GM15510 (cell line): ENCODE data around the gene YIF1B.

ENCODE experiments used
- POLR2A ChIP-seq: IDR thresholded peaks from 3 replicates; pipeline ENCODE4 v1.6.1; 2011; ENCODE audit warnings: borderline replicate concordance; ENCODE audit not compliant: insufficient read length; ENCODE audit errors: extremely low read depth

Gene YIF1B

DNA sequence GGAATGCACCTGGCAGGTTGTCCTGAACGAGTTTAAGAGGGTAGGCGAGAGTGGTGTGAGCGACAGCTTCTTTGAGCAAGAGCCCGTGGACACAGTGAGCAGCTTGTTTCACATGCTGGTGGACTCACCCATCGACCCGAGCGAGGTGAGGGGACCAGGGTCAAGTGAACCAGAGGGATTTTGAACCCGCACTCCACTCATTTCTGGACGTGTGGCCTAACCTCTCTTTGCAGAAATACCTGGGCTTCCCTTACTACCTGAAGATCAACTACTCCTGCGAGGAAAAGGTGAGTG lies 21.6 kb upstream of the YIF1B start:
- no peak for TF ChIP-seq POLR2A

DNA sequence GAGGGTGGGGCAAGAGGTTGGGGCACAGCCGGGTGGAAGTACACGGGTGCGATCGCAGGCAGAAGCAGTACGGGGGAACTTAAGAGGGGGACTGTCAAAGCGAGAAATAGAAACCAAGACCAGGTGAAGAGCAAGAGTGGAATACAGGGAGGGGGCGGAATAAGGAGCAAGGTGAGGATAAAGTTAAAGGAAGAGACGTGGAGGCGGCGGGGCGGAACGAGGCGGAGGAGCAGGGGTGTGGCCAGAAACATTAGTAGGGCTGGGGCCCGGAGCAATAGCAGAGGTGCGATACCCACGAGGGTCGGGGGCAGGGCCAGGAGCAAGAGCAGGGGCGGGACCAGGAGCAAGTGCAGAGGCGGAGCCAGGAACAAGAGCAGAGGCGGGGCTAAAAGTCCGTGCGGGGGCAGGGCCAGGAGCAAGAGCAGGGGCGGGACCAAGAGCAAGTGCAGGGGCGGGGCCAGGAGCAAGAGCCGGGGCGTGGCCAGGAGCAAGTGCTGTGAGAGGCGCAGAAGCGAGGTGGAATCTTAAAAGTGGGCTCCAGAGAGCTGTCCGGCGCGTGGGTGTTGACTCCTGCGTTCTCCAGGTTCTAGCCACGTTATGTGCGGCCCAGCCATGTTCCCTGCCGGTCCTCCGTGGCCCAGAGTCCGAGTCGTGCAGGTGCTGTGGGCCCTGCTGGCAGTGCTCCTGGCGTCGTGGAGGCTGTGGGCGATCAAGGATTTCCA lies 21.1 kb upstream of the YIF1B start:
- peak; percentile 32 for TF ChIP-seq POLR2A

GRCh38 chr19:38335949-38336637 lies 20.3 kb upstream of the YIF1B start:
- peak; percentile 8 for TF ChIP-seq POLR2A

GRCh38 chr19:38333245-38333644 lies 17.5 kb upstream of the YIF1B start:
- TF ChIP-seq POLR2A = no peak

- TF ChIP-seq POLR2A = no peak
These were observed 16.0 kb upstream of the YIF1B start for GRCh38 chr19:38331728-38332127.

DNA sequence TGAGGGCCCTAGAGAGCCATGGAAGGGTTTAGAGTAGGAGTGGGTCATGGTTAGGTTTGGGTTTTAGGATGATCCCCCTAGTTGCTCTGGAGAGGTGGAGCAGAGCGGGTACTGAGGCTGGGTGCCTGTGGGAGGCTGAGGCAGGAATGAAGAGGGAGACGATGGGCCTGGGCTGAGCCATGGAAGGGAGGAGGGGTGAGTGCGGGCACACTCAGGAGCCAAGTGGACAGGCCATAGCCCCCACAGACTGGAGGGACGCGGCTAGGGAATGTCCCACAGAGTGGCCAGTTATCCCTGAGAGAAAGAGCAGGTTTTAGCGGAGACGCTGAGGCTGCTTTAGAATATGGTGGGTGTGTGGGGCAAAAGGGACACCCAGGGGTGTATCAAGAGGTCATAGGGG lies 13.9 kb upstream of the YIF1B start:
- no peak for TF ChIP-seq POLR2A

DNA sequence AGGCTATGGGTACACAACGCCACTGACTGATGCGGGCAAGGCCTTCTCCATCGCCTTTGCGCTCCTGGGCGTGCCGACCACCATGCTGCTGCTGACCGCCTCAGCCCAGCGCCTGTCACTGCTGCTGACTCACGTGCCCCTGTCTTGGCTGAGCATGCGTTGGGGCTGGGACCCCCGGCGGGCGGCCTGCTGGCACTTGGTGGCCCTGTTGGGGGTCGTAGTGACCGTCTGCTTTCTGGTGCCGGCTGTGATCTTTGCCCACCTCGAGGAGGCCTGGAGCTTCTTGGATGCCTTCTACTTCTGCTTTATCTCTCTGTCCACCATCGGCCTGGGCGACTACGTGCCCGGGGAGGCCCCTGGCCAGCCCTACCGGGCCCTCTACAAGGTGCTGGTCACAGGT lies 10.8 kb upstream of the YIF1B start:
- no peak for TF ChIP-seq POLR2A

GRCh38 chr19:38324431-38324830 lies 8.7 kb upstream of the YIF1B start:
- TF ChIP-seq POLR2A = no peak

- TF ChIP-seq POLR2A = no peak
These were observed 7.5 kb upstream of the YIF1B start for GRCh38 chr19:38323291-38323690.

DNA sequence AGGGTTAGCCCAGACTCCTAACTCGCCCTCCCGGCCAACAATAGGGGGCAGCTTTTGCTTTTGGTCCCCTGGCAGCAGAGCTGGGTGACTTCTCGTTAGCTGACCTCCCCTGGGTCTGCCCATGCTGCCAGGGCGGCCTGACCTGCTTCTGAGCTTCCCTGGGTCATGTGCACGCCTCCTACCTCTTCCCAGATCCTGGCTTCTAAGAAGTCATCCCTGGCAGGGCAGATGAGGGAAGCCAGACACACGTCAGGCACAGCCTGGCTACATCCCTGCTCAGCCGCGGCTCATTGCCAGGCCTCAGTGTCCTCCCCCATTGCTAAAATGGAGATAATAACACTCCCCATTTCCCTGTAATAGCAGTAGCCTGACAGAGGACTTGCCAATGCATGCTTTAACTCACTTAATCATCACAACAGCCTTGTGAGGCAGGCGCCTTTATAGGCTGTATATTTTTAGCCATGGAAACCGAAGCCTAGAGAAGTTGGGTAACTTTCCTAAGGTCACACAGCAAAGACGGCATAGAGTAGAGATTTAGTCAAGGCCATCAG lies 6.0 kb upstream of the YIF1B start:
- TF ChIP-seq POLR2A = no peak

DNA sequence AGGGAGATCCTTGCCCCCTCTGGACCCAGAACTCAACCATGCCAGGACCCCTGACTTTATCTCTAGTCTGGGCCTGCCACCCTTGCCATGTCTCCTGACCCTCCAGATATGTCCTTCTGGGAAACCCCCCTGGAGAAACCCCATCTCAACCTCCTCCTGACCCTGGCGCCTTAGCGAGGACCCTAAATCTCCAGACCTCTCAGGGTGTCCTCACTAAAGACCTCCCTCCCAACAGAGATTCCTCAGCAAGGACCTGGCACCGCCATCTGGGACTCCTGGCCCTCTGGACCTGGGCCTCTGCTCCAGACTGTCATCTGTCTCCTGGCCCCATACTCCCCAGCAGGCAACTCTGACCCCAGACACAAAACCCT lies 5.2 kb upstream of the YIF1B start:
- TF ChIP-seq POLR2A = no peak

- peak; percentile 48 for TF ChIP-seq POLR2A
These were observed 3.9 kb upstream of the YIF1B start, which contains the start of gene KCNK6 for GRCh38 chr19:38319421-38320258. KCNK6 (plus strand) TSS chr19:38319845; CDS start chr19:38319951, 106 bp downstream.

DNA sequence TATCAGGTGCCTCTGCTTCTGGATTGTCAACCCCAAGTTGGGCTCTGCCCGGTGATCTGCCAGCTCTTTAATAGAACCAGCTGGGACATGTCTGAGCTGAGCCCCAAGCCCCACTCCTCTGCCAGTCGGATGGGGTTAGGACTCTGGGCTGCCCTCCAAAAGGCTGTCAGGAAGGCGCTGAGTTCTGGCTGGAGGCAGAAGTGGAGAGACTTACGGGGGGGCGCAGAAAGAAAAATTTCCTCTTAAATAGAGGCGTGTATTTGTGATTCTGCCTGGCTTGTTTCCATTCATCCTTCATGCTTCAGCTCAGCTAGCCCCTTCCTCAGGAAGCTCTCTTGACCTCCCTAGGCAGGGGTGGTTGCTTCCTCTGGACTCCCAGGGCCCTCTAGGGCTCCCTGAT lies 2.9 kb upstream of the YIF1B start:
- TF ChIP-seq POLR2A = no peak

GRCh38 chr19:38317104-38317612 lies 1.4 kb upstream of the YIF1B start:
- peak; percentile 19 for TF ChIP-seq POLR2A

GRCh38 chr19:38316477-38317067 lies 825 bp upstream of the YIF1B start:
- no peak for TF ChIP-seq POLR2A
